H1 (cell line): ENCODE results near the gene MAST1. TPM values are rescaled to one million over a fixed set of nuclear protein-coding genes. Genes with fewer than 3 reads are reported as not detected.
A peak's percentile ranks its signal among the peaks of the same experiment; 100 is the strongest.

ENCODE experiments used
- ATF3 ChIP-seq: IDR thresholded peaks from 2 replicates; pipeline ENCODE4 v1.6.1; 2011; ENCODE audit warnings: low read depth, mild to moderate bottlenecking, low read length; ENCODE audit not compliant: insufficient read depth
- CBX8 ChIP-seq: fragments of 300-800, 300-1000 bp; sonication (generic); IDR thresholded peaks from 2 replicates; pipeline ENCODE4 v1.7.1; 2016; ENCODE audit warnings: low read depth, low read length, borderline replicate concordance
- CHD1 ChIP-seq: IDR thresholded peaks from 2 replicates; pipeline ENCODE4 v1.6.1; 2012; ENCODE audit warnings: low read depth, low read length, improper control_type of control experiment
- CHD7 ChIP-seq: fragments of 300-600 bp; sonication (generic); IDR thresholded peaks from 2 replicates; pipeline ENCODE4 v1.7.1; 2012; ENCODE audit warnings: low read length, moderate library complexity, mild to moderate bottlenecking, inconsistent platforms; ENCODE audit not compliant: insufficient replicate concordance
- TAF1 ChIP-seq: IDR thresholded peaks from 2 replicates; pipeline ENCODE4 v1.6.1; 2011; ENCODE audit warnings: mild to moderate bottlenecking, low read depth, low read length
- polyA plus RNA-seq, 7 experiments: library from polyadenylated mRNA; depleted of rRNA in 3 of 7; stranded (reverse) in 5 of 7; unstranded in 2 of 7; fragments of >200 nt in 5 of 7; fragments of 200-250 nt in 2 of 7; gene quantifications; 1 replicate in 5 of 7; 2 replicates in 1 of 7; 4 replicates in 1 of 7; pipeline versions ENCODE4 v1.2.1 to v1.2.3, GENCODE V29; 2011 to 2013; ENCODE audit warnings: missing spikeins in 2 of 7, mixed read lengths in 2 of 7
- total RNA-seq: library from RNA; stranded (reverse); fragmentation: NEBNext Ultra II Directional; extraction: Animal tissue kit (Norgen Biotek cat#: 25700); gene quantifications from 2 replicates; pipeline ENCODE4 v1.2.1, GENCODE V29; 2021

Gene MAST1
- total and polyA plus RNA-seq, 2 of the 8 experiments (the other 6 are each of a cell fraction or from before 2014, with no cell fraction given) = 15.6 to 28.3 TPM

- no peak for TF ChIP-seq CHD7
- TF ChIP-seq ATF3 = no peak
- TF ChIP-seq CBX8 = no peak
- no peak for TF ChIP-seq TAF1
- TF ChIP-seq CHD1 = peak; percentile 94
These were observed 48.3 kb upstream of the MAST1 start (continued) for GRCh38 chr19:12789904-12790619.
